NCI-H748 treated with DMSO at 0.1 percent for 48 hours (cell line): ENCODE measurements around the gene ADPRH.

Experiments
- DNase-seq: peaks from one replicate; lab custom pipeline; 2025; lab: John Stamatoyannopoulos, UW

The ADPRH gene

DNA sequence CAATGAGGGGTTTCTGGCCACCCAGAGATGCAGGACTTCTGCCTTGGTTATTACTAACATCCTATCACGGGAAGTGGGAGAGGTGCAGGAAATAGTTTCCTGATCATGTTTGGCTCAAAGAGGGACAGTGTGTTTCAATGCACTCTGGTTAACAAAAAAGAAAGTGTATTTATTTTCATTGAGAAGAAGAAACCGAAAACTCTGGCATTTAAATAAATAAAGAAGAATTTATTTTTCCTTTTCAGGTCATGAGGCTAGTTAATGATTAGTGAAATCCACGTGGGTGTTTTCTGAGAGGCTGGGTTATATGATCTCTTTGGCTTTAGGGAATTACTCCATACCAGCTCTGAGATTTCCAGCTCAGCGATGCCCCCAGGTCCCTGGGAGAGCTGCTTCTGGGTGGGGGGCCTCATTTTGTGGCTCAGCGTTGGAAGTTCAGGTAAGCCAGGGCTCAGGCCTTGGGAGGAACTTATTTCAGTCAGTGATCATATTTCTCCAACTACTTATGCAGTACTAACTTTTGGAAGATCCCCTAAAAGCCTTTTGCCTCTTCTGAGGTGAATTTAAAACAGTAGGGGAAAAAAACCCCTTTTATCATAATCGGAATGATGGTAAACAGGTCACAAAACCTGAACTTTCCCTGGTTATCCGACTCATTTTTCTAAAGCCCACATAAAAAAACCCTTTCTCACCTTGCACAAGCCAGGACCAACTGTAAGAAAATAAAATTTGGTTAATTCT is 18.4 kb downstream of the ADPRH start, which contains the start of gene PLA1A:
Gene PLA1A, plus strand, starts transcription at position 338 of the 741 bp plus-strand sequence. Its CDS starts 29 bp downstream, at position 367.
- no peak for DNase-seq

DNA sequence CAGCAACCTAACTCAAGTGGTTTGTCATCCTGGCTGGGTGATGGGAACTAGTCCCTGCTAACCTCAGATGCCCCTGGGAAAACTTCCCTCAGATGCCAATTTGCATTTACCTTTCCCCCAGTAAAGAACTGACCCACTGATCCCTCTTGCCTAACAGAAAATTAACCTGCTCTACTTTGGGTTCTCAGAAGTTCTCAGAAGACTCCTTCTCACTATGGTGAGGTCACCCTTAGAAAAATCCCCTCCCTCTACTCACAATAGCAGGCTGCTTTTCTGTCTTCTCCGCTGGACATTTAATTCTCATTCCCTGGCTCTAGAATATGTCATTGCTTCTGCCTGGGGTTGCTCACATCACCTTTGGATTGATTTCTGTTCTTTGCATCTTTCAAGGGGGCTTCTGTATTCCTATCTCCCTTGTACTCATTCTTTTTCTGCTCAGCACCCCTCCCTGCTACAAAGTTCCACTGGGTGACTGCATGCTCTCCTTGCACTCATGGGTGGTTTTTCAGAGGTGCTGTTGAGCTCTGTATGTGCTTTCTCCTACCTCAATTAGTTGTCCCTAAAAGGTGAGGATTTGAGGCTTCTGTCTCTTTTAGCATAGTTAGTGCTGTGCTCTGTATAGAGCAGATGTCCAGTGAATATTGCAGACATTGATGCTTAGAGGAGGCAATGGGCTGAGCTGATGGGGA is 19.3 kb downstream of the ADPRH start:
- DNase-seq = no peak

DNA sequence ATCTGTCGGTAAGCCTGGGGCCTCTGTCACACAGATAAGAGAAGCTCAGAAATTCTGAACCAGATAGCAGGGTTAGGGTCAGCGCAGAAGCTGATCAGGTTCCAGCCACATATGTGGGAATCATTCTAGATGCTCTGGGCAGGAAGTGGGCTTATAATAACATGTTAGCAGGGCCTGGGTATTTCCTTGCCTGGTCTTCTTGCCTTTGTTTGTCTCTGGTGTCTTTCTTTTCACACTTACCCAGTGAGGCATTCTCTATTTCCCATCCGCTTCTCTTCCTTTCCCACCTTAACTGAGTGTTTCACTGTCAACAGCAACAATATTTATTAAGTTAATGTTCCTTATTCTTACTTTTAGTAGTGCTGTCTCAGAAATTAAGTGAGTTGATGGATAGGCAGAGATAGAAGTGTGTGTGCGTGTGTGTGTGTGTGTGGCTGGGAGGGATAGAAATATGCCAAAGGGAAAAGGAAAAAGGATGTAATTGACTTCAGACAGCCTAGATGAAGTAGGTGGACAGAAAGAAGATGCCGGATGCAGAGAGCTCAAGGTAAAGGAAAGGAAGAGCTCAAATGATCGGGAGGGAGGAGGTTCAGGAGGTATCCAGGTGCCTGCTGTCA is 20.4 kb downstream of the ADPRH start:
- no peak for DNase-seq

DNA sequence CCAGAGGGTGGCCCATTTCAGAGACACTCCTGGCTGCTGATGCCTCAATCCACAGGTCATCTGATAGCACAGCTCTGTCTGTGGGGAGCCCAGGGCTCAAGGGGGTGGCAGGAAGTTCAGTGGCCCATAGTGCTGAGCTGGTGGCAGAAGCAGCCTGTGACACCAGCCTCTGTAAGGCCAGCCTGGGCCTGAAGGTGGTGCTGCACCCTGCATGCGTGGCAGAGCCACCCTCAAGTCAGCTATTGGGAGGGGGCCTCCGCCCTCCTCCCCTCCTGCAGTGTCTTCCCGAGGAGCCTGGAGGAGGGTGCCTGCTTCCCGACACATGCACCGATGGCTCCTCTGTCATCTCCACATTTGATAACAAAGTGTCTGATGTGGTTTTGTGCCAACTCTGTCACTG is 21.4 kb downstream of the ADPRH start:
- DNase-seq = no peak

DNA sequence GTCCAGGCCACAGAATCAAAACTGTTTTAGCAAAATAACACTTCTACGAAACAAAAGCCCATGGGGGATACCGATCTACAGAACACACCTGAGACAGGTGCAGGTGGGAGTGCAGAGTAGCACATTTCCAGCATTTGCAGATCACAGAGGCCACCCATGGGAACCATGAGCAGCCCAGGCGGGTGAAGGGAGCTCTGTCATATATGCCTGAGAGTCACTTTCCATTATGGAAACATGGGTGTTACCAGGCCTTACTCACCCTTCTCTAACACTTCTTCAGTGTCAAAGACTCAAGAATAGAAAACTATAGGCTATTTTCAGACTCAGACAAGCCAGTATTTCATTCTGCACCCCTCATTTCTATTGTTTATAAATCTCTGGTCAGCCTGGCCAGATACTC is 21.9 kb downstream of the ADPRH start:
- no peak for DNase-seq

DNA sequence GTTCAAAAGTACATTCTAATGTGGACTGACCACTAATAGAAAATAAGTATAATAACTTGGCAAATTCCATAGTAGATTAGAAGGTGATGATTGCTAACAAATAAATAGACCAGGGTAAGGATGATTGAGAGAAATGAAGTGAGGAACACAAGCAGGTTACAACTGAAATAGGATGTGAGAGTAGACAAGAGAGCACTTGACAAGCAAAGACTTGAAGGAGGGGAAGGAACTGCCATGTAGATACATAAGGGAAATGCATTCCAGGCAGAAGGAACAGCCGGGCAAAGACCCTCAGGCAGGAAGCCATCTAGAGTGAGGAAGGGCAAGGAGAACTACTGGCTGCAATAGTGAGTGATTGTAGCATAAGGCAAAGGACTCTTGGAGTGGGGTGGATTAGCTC is 23.4 kb downstream of the ADPRH start:
- DNase-seq = no peak

DNA sequence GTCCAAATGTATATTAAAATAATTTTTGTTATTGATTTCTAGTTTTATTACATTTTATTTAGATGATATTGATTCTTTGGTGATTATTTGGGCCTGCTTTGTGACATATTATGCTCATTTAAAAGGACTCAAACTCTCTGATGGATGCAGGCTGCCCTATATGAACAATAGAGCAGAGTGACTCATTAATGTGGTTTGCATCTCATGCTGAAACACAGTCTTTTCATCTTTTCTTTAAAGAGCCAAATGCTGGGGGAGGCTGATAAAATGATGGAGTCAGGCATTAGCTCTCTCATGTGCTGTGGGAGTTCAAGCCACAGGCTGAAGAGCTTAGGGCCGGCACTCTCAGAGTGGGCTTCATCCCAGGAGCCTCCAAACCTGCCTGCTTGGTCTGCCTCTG is 25.6 kb downstream of the ADPRH start:
- DNase-seq = no peak

DNA sequence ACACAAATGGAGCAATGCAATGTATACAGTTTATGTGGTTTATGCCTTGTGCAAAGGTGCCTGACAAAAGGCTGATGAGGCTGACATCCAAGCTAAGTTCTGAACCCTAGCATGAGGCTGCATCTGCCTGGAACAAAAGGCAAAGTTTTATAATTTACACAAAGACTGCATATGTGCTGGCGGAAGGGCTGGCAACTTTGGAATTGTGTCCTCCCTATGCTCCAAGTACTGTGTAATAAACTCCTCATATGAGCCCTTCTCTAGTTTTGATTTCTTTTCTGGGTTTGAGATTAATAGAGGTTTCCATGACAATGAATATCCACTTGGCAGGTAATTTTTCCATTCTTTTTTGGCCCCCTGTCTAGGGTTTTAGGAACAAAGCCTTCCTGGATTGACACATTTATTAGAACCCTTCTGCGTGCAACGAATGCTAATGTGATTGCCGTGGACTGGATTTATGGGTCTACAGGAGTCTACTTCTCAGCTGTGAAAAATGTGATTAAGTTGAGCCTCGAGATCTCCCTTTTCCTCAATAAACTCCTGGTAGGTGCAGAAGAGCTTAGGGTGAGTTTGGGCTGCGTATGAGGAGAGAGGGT is 29.2 kb downstream of the ADPRH start:
- no peak for DNase-seq

DNA sequence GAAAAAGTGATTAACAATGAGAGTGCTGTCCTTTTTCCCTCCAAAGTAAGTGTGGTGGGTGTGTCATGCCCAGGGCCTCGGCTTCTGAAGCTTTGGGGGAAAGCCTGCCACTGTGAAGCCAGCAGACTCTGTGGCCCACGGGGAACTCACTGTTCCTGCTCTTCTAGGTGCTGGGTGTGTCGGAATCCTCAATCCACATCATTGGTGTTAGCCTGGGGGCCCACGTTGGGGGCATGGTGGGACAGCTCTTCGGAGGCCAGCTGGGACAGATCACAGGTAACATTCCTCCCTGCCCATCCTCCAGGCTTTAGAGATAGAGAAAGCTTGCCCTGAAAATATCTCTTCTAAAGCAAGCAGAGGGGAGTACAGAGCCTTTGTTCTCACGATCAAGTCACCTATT is 30.0 kb downstream of the ADPRH start:
- no peak for DNase-seq

DNA sequence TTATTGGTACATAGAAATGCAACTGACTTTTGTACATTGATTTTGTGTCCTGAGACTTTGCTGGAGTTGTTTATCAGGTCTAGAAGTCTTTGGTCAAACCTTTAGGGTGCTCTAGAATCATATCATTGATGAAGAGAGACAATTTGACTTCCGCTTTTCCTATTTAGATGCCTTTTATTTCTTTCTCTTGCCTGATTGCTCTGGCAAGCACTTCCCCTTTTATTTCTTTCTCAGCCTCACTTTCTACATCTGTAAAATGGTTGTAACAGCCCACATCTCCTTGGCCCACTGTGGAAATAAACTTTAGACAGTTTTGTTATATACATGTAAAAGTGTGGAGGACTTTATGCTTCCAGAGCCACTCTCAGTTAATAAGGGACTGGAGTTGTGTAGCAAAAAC is 32.4 kb downstream of the ADPRH start:
- no peak for DNase-seq

DNA sequence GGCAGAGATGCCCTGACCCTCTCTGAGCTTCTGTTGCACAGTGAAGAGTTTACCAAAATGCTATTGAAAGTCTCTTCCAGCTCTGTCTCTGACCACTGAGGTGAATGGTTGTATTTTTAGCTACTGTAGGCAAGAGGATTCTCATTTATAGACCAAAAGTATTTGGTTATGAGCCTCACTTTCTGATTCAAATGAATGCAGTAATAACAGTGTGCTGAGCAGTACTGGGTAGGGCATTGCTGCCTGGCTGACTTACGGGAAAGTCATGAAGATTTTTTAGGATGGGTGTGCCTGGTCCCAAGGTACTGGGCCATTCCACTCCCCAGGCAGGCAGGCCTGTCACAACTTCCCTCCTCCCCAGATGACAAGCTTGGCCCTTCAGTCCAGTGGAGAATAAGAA is 33.9 kb downstream of the ADPRH start:
- DNase-seq = no peak

DNA sequence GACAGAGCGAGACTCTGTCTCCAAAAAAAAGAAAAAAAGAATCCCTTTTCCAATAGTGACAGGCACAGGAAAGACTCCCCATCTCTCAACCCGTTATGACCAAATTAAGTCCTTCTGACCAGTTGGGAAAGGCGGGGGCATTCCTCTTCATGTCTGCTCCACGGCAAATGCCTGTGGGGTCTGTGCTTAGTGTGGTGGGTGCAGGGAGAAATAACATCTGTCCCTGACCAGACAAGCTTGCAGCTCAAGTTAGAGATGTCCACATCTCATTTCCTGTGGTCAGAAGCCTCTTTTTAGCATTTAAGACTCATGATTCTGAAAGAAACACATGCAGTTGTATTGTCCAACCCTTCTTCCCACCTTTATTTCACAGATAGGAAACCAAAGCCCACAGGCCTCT is 34.6 kb downstream of the ADPRH start:
- DNase-seq = no peak

DNA sequence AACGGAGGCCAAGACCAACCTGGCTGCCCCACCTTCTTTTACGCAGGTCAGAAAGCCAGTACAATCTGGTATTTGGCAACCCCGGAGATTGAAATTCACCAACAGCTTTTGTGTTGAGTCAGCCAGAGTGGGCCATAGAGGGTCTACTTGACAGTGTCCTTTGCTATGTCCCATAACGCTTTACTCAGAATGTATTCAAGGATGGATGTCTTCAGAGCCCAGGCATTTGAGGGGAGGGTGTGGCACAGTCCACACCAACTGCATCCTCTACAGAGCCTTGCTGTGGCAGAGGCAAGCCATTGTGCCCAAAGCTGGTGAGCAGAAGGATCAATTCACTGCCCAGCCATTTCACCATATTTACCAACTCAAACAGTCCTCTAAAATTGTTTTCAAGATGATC is 36.8 kb downstream of the ADPRH start:
- no peak for DNase-seq

DNA sequence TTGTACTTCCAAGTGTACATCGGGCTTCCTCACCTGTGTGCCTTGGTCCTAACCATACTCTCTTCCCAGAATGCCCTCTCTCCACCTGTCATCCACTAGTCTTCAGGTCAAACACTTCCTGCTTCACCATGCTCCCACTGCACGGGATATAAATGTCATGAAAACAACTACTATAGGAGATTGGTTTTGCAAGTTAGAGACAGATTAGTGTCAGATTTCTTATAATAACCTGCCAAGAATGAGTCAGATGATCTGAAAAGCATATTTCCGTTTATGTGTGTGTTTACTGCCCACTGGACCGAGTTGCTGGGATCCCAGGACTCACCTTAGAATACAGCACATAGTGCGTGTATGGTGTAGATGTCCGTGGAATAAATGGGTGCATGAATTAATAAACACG is 39.8 kb downstream of the ADPRH start:
- DNase-seq = no peak

DNA sequence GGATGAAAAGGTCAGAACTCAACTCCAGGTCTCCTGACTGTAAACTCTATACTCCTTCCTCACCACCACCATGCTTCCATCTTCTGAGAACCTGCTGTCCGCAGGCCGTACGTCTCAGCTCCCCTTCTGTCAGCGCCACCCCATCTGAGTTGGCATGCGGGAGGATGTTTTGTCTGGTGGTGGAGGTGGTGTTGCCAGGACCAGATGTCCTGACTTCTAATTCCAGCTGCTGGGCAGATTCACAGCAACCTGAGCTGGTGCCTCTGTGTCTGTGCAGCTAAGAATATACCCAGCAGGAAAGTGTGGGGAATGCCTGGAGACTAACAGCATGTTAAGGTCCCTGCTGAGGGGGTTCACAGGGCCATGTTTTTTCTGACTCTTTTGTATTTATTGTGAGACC is 41.6 kb downstream of the ADPRH start:
- no peak for DNase-seq

DNA sequence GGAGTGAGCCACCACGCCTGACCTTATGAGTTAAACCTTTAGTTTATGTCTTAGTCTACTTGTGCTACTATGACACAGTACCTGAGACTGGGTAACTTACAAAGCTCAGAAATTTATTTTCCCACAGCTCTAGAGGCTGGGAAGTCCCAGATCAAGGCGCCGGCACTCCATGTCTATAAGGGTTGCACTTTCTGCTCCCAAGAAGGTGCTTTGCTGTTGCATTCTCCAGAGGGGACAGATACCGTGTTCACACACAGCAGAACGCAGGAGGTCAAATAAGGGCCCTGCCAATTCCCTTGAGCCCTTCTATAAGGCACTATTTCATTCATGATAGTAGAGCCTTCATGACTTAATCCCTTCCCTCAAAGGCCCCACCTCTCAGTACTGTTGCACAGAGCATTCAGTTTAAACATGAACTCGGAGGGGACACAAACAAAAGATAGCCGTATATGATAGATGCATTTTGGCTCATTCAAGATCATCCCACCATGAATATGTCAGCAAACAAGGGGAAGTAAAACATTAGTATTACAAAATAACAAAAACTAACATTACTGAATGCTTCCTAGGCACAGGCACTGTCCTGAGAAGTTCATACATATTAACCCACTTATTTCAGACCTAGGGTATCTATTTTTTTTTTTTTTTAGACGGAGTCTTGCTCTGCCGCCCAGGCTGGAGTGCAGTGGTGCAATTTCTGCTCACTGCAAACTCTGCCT is 44.9 kb downstream of the ADPRH start:
- no peak for DNase-seq

DNA sequence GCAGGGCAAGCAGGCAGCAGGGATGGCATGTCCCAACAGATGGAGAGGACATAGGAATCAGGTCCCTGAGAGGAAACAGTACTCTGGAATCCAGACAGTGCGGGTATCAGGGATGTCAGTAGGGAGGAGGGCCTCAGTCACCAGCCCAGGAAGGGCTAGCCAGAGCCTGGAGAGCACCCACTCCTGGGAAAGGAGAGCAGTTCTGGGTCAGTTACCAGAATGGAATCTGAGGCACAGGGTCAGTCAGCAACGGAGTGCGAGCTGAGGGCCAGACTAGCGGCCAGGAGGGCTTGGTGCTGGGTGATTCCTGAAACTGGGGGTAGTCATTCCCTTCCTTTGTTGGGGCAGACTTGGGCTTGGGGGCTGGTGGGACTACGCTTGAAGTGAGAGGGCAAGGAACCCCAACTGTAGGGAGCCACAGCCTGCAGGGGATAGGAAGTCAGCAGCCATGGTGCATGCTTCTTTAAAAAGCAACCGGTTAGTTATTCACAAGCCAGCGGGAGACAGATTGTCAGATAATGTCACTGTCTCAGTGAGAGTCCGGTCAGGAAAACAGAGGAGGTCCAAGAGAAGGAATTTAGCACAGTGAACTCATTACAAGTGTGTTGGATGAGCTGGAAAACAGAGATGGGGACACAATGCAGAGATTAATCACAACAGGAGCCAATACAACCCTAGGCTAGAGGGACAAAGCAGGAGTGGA is 46.3 kb downstream of the ADPRH start:
- DNase-seq = no peak

DNA sequence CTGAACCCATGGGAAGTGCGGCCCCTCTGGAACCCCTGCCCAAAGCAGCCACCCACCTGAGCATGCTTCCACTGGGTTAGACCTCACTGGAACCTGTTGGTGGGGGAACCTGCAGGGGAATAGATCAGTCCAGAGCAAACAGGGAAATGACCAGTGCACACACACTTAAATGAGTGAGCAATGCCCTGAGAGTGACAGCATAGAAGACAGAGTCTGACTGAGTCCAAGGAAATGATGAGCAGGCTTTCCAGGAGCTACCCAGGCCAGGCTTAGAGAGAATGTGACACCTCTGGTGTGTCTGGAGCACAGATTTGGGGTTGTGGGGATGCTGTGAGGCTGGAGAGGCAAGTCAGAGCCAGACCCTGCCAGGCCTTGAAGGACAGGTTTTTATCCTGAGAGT is 46.9 kb downstream of the ADPRH start:
- no peak for DNase-seq

DNA sequence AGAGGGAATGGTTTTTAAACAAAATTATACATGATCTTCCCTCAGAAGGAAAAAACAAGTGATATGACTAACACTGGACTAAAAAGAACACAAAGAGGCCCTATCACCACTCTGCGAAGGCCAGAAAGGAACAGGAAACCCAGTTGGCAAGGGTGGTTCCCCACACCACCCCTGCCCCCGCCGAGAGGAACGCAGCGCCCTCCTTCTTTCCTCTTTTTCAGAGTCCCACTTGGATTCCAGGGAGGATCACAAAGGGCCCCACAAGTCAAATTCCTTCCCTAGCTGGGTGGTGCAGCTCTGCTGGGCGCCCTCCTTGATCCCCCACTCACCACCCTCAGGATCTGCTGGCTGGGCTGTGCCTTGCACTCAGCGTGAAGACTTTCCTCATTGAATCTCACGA is 48.2 kb downstream of the ADPRH start:
- DNase-seq = no peak

DNA sequence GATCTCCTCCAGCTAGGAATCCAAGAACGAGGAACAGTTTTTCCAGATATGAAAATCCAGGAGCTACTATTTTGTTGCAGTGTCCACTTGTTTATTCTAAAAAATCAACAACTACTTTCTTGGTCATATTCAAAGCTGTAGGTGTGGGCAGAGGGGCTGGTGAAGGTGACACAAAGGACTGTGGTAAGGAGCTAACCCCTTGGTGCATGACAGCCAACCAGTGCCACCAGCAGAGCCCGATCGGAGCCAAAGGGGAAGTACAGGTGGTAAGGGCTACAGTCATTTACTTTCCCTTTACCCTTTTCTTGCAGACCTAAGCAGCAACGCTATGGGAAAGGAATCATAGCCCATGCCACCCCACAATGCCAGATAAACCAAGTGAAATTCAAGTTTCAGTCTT is 49.1 kb downstream of the ADPRH start:
- no peak for DNase-seq

DNA sequence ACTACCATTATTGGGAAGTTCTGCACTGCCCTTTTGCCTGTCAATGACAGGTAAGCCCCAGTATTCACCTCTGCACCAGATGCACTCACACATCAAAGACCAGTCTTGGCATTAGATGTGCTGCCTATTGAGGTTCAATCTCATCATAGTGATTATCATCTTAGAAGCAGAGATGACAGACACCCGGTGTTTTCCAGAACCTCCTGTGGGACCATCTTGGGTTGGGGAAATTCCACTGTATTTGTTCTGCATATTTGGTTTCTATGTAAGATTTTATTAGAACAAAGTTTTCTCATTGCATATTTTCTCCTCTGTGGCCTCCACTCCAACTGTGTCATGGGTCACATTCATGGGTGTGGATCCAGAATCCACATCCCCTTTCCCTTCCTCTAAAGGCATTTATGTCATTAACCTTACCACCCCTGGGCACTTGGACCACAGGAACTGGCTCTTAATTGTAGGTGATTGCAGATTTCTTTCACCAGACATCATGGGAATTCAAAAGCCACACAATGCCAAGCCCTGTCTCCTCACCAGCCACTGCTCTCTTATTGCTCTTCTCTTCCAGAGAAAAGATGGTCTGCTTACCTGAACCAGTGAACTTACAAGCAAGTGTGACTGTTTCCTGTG is 49.6 kb downstream of the ADPRH start:
- DNase-seq = no peak
